T-helper 1 cell (primary cell): ENCODE results near the gene DPP10.
"Not testable (repeated sequence)": the region's sequence is repeated elsewhere in the genome, so short reads cannot be mapped to it uniquely, and the experiment has no call there.

Experiments used
- DNase-seq, 5 donors: peaks; one replicate each; pipeline ENCODE4 v3.0.0-alpha.2; 2012 to 2020

The DPP10 gene

DNA sequence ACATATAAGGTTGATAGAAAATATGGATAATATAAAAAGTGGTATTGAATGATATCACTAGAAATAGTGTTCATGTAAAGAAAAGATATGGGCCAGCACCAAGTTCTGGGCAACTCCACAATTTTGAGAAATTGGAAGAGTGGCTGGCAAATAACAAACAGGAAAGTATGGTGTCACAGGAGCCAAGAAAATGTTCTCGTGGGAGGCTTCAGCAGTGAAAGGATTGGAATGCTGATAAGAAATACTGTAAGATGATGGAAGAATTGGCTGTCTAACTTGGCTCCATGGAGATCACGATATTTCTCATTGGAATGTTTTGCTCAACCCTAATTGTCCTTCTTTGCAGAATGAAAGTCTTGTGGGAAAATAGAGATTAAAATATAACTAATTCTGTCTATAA lies 856.8 kb downstream of the DPP10 start:
- DNase-seq = no peak

DNA sequence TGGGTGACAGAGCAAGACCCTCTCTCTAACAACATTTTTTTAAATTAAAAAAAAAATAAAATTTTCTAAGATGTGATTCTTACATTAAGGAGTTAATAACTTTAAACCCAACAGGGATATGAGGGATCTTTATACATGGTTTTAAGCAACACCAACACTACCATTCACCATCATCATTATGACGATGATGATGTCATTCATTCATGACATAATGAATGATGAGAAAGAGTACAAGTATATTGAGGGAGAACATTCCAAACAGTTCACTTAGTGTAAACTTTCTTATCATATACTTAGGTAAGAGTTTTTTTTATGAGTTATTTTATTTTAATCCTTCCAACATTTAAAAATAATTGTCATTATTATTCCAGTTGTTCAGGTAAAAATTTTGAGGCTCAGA lies 863.3 kb downstream of the DPP10 start:
- no peak for DNase-seq

DNA sequence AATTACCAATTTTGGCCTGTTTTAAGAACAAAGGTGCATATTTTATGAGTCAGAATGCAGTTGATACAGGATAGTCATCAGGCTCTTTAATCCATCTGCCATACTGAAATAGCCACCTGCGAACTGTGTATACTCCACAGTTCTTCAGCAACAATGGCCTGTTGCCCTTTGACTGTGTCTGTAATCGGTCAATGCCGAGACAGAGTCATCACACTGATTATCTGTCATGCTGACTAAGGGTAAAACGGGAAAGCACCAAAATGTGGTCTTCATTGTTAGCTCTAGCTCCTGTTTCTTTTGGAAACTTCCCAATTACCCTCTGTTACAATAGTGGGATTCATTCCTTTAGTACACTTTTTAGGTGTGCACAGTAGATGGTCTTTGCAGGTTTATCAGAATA lies 871.7 kb downstream of the DPP10 start:
- no peak for DNase-seq

DNA sequence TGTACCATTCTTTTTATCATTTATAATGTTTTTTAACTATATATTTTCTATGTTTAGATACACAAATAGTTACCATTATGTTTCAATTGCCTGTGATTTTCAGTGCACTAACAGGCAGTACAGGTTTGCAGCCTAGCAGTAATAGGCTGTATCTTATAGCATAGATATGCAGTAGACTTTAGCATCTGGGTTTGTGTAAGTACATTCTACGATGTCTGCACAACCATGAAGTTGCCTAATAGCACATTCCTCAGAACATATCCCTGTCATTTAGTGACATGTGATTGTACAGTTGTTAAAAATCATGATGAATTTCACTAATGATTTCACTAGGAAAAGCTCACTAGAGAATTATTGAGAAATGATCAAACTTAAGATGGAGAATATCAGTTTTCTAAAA lies 884.6 kb downstream of the DPP10 start:
- DNase-seq = no peak

DNA sequence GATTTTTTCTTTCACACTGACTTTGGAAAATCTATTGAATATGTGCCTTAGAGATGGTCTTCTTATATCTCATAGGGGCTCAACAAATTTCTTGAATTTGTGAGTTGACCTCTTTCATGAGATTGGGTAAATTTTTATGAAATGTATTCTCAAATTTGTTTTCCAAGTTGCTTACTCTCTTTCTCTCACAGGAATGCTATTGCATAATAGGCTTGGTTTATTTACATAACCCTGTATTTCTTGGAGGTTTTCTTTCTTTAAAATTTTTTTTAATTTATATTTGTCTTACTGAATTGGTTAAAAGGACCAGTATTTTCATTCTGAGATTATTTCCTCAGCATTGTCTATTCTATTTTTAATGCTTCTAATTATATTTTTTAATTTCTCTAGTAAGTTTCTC lies 917.1 kb downstream of the DPP10 start:
- DNase-seq = no peak

DNA sequence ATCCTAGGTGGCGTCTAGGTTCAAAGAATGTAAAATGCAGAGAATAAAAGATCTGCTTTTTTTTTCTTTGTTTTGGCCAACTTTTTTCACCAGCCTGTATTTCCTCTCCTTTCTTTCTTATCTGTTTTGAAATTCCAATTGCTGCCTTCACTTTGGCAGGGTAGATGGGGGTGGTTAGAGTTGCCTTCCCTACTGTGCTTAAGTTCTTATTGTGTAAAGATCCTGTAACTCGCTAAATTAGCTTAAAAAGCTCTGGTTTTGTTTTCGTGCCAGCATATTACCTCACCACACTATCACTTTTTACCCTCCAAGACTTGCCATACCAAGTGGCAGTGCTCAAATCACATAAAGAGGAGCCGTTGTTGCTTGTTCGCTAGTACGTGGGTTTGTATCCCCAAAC lies 921.7 kb downstream of the DPP10 start:
- no peak for DNase-seq

DNA sequence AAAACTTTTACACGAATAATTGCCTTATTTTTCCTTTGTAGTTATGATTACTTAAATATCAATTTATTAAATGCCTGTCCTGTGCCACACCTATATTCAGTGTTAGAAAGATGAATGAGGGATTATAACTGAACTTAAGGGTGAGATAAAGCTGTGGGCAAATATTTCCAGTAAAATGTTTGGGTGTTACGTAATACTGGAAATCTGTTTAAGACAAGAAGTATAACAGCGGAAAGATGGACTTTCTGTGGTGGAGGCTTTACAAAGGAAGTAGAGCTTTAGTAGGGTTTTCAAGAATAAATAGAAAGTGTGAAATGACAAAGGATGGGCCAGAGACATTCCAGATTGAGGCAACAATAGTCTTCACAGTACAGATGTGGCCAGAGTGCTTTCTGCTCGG lies 927.0 kb downstream of the DPP10 start:
- no peak for DNase-seq

DNA sequence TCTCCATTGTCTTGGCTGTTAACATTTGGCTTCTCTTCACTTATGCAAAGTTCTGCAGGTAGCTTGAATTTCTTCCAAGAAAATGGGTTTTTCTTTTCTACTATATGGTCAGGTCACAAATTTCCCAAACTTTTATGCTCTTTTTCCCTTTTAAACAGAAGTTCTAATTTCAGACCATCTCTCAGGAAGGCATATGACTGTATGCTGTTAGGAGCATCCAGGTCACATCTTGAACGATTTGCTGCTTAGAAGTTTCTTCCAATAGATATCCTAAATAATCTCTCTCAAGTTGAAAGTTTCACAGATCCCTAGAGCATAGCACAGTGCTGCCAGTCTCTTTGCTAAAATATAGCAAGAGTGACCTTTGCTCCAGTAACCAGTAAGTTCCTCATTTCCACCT lies 932.5 kb downstream of the DPP10 start:
- DNase-seq = no peak

DNA sequence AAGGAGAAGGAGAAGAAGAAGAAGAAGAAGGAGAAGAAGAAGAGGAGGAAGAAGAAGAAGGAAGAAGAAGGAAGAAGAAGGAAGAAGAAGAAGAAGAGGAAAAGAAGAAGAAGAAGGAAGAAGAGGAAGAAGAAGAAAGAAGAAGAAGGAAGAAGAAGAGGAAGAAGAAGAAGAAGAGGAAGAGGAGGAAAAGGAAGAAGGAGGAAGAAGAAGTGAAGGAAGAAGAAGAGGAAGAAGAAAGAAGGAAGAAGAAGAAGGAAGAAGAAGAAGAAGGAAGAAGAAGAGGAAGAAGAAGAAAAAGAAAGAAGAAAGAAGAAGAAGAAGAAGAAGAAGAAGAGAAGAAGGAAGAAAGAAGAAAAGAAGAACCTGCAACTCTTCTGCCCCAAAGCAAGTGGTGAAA lies 942.0 kb downstream of the DPP10 start:
- no peak for DNase-seq

DNA sequence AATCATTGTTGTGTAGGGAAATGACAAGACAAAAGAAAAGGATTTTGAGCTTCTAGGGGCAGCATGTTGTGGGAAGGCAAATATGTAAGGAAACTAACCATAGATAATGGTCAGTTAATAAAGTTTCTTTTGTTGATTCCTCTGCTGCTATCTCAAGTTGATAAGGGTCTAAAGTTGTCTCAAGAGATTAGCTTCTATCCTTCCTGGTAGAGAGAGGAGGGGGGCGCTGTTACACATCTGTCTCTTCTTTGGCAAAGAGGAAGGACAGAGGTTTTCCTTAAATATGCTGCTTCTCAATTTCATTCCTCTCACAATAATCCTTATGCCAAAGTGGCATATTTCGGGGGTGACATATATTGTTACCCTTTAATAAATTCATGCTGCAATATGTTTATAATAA lies 944.0 kb downstream of the DPP10 start:
- no peak for DNase-seq

DNA sequence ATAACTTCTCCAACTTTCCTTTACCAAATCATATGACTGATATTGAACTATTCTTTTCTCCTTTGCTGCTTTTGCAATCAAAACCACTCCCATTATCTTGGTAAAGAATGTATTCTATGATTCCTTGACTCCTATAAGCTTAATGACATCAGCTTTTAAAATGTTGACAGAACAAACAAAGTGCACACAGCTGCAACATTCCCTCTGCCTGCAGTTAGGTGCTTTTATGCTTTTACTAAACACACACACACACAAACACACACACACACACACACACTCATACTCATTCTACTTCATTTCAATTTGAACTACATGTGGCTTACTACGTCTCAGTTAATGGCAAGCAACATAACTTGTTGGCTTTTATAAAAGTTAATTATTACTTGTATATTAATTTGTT lies 946.6 kb downstream of the DPP10 start:
- no peak for DNase-seq

DNA sequence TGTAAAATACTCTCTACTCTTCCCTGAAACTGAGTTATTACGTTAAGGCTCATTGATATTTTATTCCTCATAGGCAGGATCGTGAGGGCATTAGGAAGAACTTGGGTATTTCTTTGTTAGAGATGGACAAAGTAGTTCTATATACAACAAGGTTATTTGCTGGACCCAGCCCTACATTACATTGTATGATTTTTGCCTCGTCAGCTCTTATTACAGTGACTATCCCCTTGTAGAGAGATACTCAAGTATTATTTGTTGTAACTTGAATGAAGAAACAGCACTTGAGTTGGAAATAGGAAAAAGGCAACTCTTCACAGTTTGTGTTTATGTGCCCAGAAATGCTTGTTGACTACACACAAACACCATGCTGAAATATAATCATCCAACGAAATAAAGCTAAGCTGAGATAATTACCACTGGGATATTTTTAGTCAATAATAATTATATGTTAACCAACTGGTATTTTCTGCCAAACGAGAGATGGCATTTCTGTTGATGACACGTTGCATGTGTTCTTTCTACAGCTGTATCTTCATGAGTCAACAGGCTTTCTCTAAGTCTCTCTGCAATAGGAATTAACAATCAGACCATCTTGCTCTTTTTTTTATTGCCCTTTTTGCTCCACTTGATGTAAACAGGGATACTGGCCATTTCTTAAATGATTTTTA lies 947.6 kb downstream of the DPP10 start:
- no peak for DNase-seq

DNA sequence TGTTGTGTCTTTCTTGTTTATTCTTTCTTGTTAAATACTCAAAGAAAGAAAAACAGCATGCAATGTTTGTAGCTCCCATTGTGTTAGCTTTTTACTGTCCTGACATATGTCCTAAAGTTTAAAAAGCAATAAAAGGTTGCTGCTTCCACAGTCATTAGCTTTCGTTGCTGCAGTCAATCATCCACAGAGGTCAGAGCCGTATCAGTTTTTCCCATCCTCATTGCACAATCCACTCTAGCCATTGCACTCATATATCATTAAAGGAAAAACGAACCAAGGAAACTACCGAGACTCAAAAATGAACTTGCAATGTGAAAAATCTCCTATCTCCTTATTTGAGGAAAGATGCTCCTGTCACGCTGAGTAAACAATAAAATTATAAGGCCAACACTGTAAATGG lies 954.1 kb downstream of the DPP10 start:
- no peak for DNase-seq

DNA sequence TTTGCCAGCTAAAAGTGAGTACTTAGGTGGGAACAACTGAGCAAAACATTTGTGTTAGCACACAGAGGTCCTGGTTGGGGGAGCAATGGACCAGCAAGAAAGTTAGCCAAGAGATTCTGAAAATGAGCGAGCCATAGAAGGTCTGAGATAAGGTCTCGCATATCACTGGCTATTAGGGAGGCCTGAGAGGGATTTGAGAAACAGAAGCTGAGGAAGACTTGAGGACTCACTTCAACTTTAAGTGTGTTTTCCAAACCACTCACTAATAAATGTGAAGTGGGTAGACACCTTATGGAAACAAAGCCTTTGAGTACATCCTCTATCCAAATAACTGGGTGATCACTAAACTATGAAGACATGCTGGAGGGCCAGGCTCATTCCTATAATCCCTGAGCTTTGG lies 958.5 kb downstream of the DPP10 start:
- DNase-seq = no peak

DNA sequence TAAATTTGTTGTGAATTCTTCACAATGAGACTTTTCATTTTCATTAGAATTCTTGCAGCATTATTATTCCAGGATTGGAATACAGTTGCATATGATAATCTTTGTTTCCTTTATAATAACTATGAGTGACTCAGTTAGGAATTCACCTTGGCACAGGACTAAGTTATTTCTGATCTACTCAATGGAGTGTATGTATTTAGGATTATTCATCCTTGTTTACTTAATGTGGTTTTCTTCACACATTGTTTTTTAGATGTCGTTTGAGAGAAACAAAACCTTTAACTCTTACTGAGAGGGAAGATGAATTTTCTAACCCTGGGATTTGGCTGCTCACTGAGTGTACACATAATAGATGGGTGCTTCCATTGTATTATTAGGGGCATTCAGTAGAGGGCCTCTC lies 970.1 kb downstream of the DPP10 start:
- no peak for DNase-seq

DNA sequence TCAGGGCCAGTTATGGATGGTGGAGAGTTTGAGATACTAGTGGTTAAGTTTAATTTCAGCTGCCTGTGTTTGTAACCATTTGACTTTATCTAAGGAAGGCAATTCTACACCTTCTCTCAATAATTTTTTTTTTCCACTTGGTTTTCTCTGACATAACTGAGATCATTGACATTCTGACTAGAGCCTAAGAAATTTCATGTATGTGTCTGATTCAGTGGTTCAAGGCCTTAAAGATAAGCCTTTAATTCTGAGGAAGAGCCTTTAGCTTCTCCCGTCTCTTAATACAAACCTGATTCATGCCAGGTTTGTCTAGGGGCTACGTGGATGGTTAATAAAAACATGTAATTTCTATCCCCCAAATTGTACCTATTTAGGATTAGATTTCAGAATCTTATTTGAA lies 971.4 kb downstream of the DPP10 start:
- no peak for DNase-seq

DNA sequence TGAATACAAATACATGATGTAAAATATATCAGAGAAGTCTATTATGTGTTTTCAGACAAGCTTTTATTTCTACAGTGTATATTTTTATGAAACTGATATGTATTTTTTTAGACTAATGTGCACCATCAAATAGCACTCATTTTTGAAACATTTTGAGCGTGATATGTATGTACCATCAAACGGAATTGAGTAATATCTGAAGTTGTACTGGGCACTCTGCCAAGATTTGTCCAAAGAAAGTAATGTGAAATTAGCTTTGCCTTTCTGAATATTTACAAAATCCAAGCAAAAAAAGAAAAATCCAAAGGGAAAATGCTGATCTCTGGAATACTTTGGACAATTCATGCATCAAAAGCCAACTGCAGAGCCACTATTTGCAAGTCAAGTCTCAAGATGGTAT lies 972.0 kb downstream of the DPP10 start:
- no peak for DNase-seq

DNA sequence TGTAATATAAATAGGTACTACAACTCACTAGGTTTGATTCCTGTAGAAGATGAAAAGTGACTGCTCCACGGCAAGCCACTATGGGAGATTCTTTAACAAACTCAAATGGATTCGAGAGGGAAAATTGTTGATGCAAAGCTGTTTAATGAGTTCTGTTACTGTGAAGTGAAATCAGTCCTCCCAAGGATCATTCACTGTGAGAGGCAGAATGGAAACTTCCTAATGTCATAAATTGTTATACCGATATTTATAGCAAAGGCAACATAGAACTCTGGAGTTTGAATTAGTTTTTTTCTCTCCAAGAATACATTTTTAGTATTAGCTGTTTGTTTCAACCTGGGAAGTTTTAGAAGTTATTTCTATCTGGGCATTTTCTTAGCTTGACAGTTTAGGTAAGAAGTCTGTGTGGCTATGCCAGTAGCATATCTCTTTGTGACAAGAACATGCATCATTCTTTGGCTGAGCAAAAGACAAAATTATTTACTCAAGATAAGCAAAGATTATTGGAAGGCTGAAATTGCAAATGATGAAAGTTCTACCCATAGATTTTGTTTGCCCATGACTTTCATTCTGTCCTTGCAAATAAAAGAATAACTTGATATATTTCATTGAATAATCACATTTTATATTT lies 979.7 kb downstream of the DPP10 start:
- no peak for DNase-seq

DNA sequence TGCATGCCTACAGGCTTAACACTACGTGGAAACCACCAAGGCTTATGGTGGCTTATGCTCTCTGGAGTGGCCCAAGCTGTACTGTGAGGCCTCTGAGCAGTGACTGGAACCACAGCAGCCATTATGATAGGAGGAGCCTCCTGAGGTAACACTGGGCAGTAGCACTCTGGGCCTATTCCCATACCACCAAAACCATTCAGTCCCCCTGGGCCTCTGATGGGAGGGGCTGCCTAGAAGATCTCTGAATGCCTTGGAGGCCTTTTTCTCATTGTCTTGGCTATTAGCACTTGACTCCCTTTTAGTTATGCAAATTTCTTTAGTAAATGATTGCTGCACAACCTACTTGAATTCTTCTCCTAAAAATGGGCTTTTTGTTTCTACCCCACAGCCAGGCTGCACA lies 985.0 kb downstream of the DPP10 start:
- DNase-seq = no peak

DNA sequence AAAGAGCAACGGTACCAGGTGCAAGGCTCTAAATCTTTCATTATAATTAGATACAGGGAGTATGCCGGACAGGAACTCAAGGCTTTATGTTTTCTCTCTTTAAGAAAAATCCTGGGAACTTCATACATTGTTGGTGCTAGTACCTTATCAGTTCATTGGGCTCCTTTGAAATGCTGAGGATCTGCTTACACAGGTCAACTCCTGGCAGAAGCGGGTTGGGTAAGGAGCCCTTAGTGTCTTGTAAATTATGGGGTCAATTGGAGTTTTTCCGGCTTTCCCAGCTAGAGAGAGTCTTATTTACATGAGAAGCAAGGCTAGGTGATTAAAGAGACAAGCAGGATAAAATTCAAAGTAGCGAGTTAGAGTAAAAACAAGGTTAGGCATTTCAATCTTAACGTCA lies 998.3 kb downstream of the DPP10 start:
- DNase-seq = not testable (repeated sequence)

DNA sequence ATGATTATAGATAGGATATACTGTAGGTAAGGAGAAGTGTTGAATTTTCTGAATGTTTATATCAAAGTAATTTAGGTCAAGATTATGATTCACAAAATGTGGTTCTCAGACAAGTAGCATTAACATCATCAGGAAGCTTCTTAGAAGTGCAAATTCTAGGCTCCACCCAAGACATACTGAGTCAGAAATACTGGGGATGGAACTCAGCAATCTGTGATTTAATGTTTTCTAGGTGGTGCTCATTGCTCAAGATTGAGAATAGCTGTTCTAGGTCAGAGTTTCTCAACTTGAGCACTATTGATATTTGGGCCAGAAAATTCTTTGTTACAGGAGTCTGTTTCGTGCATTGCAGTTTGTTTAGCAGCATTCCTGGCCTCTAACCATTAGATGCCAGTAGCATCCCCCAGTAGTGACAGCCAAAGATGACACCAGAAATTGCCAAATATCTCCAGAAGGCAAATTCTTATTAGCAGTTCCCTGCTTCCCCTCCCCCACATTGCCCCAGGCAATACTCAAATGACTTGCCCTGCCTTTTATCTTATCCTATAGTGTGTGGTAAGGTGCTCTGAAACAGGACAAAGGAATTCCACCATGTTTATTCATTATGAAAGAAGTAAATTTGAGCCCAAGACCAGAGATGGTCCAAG lies 1001.2 kb downstream of the DPP10 start:
- no peak for DNase-seq

DNA sequence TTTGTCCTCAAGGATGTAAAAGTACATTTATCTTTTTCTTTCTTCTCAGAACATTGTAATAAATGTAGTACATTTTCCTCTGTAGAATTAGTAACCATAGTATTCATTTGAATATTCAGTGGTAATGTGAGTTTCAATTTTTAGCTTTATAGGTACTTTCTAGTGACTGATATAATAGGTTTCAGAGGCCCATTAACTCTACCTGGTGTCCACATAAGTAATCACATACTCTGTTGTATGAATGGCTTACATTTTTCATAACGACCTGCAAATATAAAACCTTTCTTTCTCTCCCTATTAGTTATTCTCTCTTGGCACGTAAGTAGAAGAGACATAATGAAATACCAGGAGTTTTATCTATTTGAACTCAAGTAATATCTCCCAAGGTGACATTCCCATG lies 1017.6 kb downstream of the DPP10 start:
- no peak for DNase-seq

DNA sequence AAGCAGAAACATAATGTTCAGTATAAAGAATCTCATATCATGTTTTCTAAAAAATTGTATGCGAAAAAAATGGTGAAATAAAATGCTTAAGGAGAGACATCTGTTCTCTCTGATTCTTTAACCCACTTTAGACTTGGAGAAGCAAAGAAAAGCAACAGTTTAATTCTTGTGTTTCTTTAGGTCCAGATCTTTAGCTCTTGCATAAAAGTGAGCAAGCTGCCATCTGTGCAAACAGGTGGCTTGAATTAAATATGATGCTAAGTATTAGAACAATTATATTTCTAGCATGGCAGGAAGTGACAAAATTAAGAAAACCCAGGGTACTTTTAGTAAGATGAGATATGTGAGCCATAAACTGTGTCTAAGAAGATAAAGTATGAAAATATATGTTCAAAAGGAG lies 1038.3 kb downstream of the DPP10 start:
- no peak for DNase-seq

DNA sequence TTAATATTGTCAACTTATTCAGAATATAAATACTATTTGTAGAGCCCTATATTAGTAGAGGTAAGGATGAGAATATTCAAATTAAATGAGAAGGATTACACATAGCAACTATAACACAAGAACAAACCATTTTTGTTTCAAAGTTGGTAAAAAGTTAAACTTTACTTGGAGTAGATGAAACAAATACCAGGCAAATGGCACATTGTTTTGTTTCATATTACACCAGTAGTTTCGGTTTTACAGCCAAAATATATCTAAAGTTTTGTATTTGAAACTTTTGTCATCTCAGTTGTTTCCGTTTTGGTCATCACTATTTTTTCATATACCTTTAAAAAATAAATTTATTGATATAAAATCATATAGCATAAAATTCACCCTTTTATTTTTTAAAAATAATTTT lies 1039.4 kb downstream of the DPP10 start:
- no peak for DNase-seq

DNA sequence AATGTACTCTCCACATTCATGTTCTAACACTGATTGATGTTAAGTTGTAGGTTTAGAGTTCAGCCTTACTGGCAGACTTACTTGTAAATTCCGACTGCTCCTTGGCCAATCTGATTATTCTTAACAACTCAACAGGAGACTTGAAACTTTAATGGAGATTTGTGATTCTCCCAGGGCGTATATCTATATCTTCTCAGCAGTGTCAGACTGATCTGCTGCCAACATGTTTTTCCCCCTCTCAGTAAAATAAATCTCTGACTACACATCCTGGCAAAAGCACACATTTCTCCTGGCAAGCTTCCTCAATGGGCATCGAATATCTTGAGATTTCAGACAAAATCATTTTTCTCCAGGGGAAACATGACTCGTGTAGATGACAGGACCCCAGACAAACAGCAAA lies 1041.2 kb downstream of the DPP10 start:
- no peak for DNase-seq
